ENCODE measurements around the gene ACBD4. TPM values are rescaled to one million over a fixed set of nuclear protein-coding genes. Genes with fewer than 3 reads are reported as not detected.

ACBD4 gene
- total RNA-seq, 1 experiment from 2014 or later, result 21.8 TPM

DNA sequence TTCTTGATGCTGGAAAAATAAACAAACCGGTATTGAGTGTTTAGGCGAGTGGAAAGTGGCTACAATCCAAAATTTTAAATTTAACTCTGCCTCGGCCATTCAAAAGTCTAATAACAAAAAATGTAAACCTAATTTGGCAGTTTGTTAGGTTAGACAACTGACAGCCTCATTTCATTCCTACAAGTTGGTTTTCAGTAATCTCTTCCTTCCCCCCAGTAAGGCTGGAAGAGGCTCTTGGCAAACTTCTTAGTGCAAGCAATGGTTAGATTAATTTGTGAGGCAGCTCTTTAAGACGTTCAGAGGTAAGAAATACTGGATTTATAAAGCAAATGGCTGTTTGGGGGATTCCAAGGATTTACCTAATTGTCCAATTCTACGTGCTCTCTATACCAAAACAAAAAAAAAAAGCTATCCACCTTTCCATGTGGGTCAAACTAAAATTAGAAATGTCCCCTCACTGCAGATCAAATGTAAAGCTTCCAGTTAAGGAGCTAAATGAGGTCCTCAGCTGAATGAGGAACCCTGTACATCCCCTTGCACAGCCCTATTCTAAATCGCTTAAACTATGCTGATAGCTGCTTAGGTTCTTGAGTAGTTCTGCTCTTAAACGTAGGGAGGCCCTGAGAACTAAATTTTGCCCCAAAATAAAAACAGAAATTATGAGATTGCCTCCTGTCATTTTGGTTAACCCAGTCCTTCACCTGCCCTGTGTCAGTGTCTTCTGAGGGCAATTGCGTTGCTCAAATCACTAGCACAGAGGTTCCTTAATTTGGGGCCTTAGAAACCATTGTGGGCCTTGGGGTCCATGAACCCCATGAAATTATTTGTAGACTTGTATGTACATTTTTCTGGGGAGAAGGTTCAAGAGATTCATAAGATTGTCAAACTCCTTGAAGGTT is 15.7 kb downstream of the ACBD4 start:
- peaks cover 44% of the 10 kb centered on the region for H3K4me1 Mint-ChIP-seq (ENCODE audit: low read depth, unreplicated experiment)
- H3K9me3 Mint-ChIP-seq (ENCODE audit: low read depth, unreplicated experiment), result no peaks in the 10 kb centered on the region
- CTCF ChIA-PET, result interaction anchor here (0.6 to 7.8 kb wide), 11 partner anchors 9 to 123 kb away, joined by 3 to 253 read pairs (median 5); partner anchors contain the start of genes ACBD4 and HEXIM2
- TF ChIP-seq, protein P1, sequence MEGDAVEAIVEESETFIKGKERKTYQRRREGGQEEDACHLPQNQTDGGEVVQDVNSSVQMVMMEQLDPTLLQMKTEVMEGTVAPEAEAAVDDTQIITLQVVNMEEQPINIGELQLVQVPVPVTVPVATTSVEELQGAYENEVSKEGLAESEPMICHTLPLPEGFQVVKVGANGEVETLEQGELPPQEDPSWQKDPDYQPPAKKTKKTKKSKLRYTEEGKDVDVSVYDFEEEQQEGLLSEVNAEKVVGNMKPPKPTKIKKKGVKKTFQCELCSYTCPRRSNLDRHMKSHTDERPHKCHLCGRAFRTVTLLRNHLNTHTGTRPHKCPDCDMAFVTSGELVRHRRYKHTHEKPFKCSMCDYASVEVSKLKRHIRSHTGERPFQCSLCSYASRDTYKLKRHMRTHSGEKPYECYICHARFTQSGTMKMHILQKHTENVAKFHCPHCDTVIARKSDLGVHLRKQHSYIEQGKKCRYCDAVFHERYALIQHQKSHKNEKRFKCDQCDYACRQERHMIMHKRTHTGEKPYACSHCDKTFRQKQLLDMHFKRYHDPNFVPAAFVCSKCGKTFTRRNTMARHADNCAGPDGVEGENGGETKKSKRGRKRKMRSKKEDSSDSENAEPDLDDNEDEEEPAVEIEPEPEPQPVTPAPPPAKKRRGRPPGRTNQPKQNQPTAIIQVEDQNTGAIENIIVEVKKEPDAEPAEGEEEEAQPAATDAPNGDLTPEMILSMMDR (IDR thresholded peaks at IDR 0.05; ENCODE audit: unreplicated experiment), result no peak
- peaks cover 14% of the 10 kb centered on the region for H3K27me3 Mint-ChIP-seq (ENCODE audit: unreplicated experiment)
- peak overlapping the region; percentile 98 for H3K4me3 Mint-ChIP-seq (ENCODE audit: low read depth, unreplicated experiment)
- no peak for DNase-seq
- no TSS peak for BruUV-seq (replicated peaks)
- intact Hi-C loops (cut with micrococcal nuclease; ENCODE audit: unreplicated experiment), result loop anchor here (1.0 kb wide), 1 partner anchor 42 kb away; no protein-coding TSS in a partner anchor
- peak overlapping the region; percentile 100 for H3K27ac Mint-ChIP-seq (ENCODE audit: unreplicated experiment)
- peaks cover 80% of the 10 kb centered on the region for H3K36me3 Mint-ChIP-seq (ENCODE audit: insufficient read depth, unreplicated experiment)

DNA sequence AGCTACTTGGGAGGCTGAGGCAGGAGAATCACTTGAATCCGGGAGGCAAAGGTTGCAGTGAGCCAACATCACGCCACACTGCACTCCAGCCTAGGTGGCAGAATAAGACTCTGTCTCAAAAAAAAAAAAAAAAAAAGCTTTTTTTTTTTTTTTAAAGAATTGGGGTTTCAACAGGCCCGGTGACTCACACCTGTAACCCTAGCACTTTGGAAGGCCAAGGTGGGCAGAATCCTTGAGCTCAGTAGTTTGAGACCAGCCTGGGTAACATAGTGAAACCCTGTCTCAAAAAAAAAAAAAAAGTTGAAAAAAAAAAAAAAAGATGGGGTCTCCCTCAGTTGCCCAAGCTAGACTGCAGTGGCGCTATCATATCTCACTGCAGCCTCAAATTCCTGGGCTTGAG is 19.5 kb downstream of the ACBD4 start:
- intact Hi-C loops (cut with micrococcal nuclease; ENCODE audit: unreplicated experiment), result no loop called here
- no peak for DNase-seq
- Mint-ChIP-seq H3K4me3 (ENCODE audit: low read depth, unreplicated experiment) (no peak overlapping the region), H3K4me1 (ENCODE audit: low read depth, unreplicated experiment) (peaks cover 47% of the 10 kb centered on the region), H3K9me3 (ENCODE audit: low read depth, unreplicated experiment) (no peaks in the 10 kb centered on the region), H3K27me3 (ENCODE audit: unreplicated experiment) (no peaks in the 10 kb centered on the region), H3K36me3 (ENCODE audit: insufficient read depth, unreplicated experiment) (peaks cover 67% of the 10 kb centered on the region), H3K27ac (ENCODE audit: unreplicated experiment) (no peak overlapping the region)
- CTCF ChIA-PET, result interaction anchor here (0.6 to 1.9 kb wide), 8 partner anchors 18 to 264 kb away, joined by 4 to 11 read pairs (median 8); partner anchors contain the start of gene ACBD4
- TF ChIP-seq, protein P1 (IDR thresholded peaks at IDR 0.05; ENCODE audit: unreplicated experiment), result no peak
- no TSS peak for BruUV-seq (replicated peaks)

DNA sequence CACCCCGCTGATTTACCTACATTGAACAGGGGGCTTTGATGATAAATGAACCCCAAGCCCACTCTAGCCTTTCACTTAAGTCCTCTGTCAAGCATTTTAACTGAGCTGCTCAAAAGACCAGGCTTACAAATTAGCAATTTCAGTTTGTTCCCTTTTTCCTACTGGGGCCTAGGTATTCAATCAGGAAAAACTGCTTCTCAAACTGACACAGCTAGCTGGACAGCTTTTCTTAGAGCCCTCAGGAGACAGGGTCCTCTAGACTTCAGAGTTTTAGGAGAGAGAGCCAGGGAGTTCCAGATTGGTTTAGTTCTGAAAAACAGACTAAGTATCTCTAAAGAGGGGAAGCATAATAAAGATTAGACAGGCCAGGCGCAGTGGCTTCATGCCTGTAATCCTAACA is 20.0 kb downstream of the ACBD4 start:
- Mint-ChIP-seq H3K27ac (ENCODE audit: unreplicated experiment) (peak overlapping the region; percentile 68), H3K4me1 (ENCODE audit: low read depth, unreplicated experiment) (peaks cover 49% of the 10 kb centered on the region), H3K27me3 (ENCODE audit: unreplicated experiment) (no peaks in the 10 kb centered on the region), H3K36me3 (ENCODE audit: insufficient read depth, unreplicated experiment) (peaks cover 67% of the 10 kb centered on the region), H3K9me3 (ENCODE audit: low read depth, unreplicated experiment) (no peaks in the 10 kb centered on the region), H3K4me3 (ENCODE audit: low read depth, unreplicated experiment) (no peak overlapping the region)
- no TSS peak for BruUV-seq (replicated peaks)
- TF ChIP-seq, protein P1 (IDR thresholded peaks at IDR 0.05; ENCODE audit: unreplicated experiment), result no peak
- intact Hi-C loops (cut with micrococcal nuclease; ENCODE audit: unreplicated experiment), result no loop called here
- CTCF ChIA-PET, result interaction anchor here (0.6 to 1.9 kb wide), 8 partner anchors 17 to 263 kb away, joined by 4 to 11 read pairs (median 8); partner anchors contain the start of gene ACBD4
- no peak for DNase-seq

DNA sequence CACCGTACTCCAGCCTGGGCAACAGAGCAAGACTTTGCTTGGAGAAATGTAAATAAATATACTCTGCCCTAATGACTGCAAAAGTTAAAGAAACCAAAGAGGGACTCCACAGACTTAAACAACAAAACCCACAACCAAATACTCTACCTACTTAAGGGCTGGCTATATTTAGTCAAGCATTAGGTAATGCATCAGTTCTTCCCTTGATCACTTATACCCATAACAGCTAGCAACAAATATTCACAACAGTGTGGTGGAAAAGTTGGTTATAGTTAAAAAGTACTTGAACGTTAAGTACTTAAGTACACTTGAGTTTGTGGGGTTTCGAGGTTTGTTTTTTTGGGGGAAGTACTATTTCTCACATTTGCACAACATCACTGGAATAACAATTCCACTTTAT is 20.8 kb downstream of the ACBD4 start:
- intact Hi-C loops (cut with micrococcal nuclease; ENCODE audit: unreplicated experiment), result no loop called here
- TF ChIP-seq, protein P1 (IDR thresholded peaks at IDR 0.05; ENCODE audit: unreplicated experiment), result no peak
- H3K36me3 Mint-ChIP-seq (ENCODE audit: insufficient read depth, unreplicated experiment), result peaks cover 67% of the 10 kb centered on the region
- H3K27me3 Mint-ChIP-seq (ENCODE audit: unreplicated experiment), result no peaks in the 10 kb centered on the region
- DNase-seq, result no peak
- CTCF ChIA-PET, result interaction anchor here (1.2 to 1.9 kb wide), 3 partner anchors 17 to 62 kb away, joined by 4 to 10 read pairs (median 4); partner anchors contain the start of gene ACBD4
- H3K4me1 Mint-ChIP-seq (ENCODE audit: low read depth, unreplicated experiment), result peaks cover 44% of the 10 kb centered on the region
- H3K9me3 Mint-ChIP-seq (ENCODE audit: low read depth, unreplicated experiment), result no peaks in the 10 kb centered on the region
- no peak overlapping the region for H3K27ac Mint-ChIP-seq (ENCODE audit: unreplicated experiment)
- BruUV-seq (replicated peaks), result no TSS peak
- H3K4me3 Mint-ChIP-seq (ENCODE audit: low read depth, unreplicated experiment), result no peak overlapping the region
